B cell (primary cell): Measurements from ENCODE around the gene CDK8. TPM values are rescaled to one million over a fixed set of nuclear protein-coding genes. Genes with fewer than 3 reads are reported as not detected.

Experiments used
- ATAC-seq: fragments of 200-7000 bp; cut with Tn5 transposase; one replicate; pipeline ENCODE4 v1.10.0; 2021; ENCODE audit warnings: low read depth, mild to moderate bottlenecking, moderate number of reproducible peaks, moderate library complexity
- CTCF ChIA-PET: fragments of 350-600 bp; sonication (Branson Sonifier 250); formaldehyde crosslinking; loops from one replicate; lab custom pipeline; 2021; ENCODE audit warnings: antibody characterized with exemption, inconsistent platforms; lab: Charles Lee
- POLR2A ChIA-PET: fragments of 350-600 bp; sonication (Branson Sonifier 250); formaldehyde crosslinking; loops from one replicate; lab custom pipeline; 2021; ENCODE audit warnings: antibody characterized with exemption; lab: Charles Lee
- DNase-seq: peaks from one replicate; pipeline ENCODE4 v3.0.0; 2013
- H2AFZ ChIP-seq: 2 replicates; pipeline ENCODE4 v1.6.1; 2012; ENCODE audit warnings: mild to moderate bottlenecking, low read depth, low read length; ENCODE audit not compliant: insufficient read depth, poor library complexity, severe bottlenecking
- H3K27ac ChIP-seq, 2 donors: 1 replicate in 1 of 2; 2 replicates in 1 of 2; pipeline ENCODE4 v1.5.1; 2012 to 2013; ENCODE audit warnings: low read length in 2 of 2, mild to moderate bottlenecking in 2 of 2, moderate library complexity in 1 of 2
- H3K27me3 ChIP-seq, 4 experiments: fragments of 200-600 bp in 1 of 4; sonication (generic) in 1 of 4; replicated peaks in 1 of 4; 1 replicate in 2 of 4; 2 replicates in 2 of 4; pipeline versions ENCODE4 v1.6.1 to v1.7.0; 2013 to 2016; ENCODE audit warnings: low read length in 3 of 4, mild to moderate bottlenecking in 2 of 4, mixed read lengths in 1 of 4, moderate library complexity in 1 of 4; ENCODE audit not compliant: insufficient read depth in 4 of 4, control insufficient read depth in 3 of 4; ENCODE audit errors: control extremely low read depth in 1 of 4
- H3K36me3 ChIP-seq, 2 experiments: replicated peaks in 1 of 2; 1 replicate in 1 of 2; 2 replicates in 1 of 2; pipeline versions ENCODE4 v1.6.1 to v1.7.1; 2013; ENCODE audit warnings: low read length in 1 of 2; ENCODE audit not compliant: insufficient read depth in 2 of 2, control insufficient read depth in 1 of 2; ENCODE audit errors: control extremely low read depth in 1 of 2, extremely low read depth in 1 of 2
- H3K4me1 ChIP-seq, 2 donors: fragments of 200-600 bp in 1 of 2; sonication (generic) in 1 of 2; 1 replicate in 1 of 2; 2 replicates in 1 of 2; pipeline versions ENCODE4 v1.5.1 to v1.6.1; 2013 to 2017; ENCODE audit warnings: low read length in 2 of 2; ENCODE audit not compliant: control insufficient read depth in 2 of 2, insufficient read depth in 2 of 2
- H3K4me2 ChIP-seq: replicated peaks from 2 replicates; pipeline ENCODE3; 2012; ENCODE audit warnings: mild to moderate bottlenecking, low read depth, low read length; ENCODE audit not compliant: poor library complexity, severe bottlenecking
- H3K4me3 ChIP-seq, 5 experiments: fragments of 200-600 bp in 1 of 5; sonication (generic) in 1 of 5; 1 replicate in 3 of 5; 2 replicates in 2 of 5; pipeline versions ENCODE4 v1.5.1 to v1.7.0; 2011 to 2016; ENCODE audit warnings: low read length in 4 of 5, mild to moderate bottlenecking in 4 of 5, low read depth in 2 of 5, control low read depth in 1 of 5, moderate library complexity in 1 of 5; ENCODE audit not compliant: insufficient read depth in 1 of 5; ENCODE audit errors: control extremely low read depth in 1 of 5, extremely low read depth in 1 of 5
- H3K79me2 ChIP-seq: fragments of 200-600 bp; sonication (generic); one replicate; pipeline ENCODE4 v1.6.0; 2016; ENCODE audit warnings: low read length; ENCODE audit not compliant: control insufficient read depth, insufficient read depth
- H3K9ac ChIP-seq: fragments of 200-600 bp; sonication (generic); 2 replicates; pipeline ENCODE4 v1.6.1; 2017; ENCODE audit warnings: mild to moderate bottlenecking, low read length, moderate library complexity
- H3K9me3 ChIP-seq, 3 donors: one replicate each; pipeline versions ENCODE4 v1.6.1 to v1.7.1; 2013; ENCODE audit warnings: low read length in 2 of 3; ENCODE audit not compliant: control insufficient read depth in 2 of 3, insufficient read depth in 1 of 3; ENCODE audit errors: control extremely low read depth in 1 of 3
- H4K20me1 ChIP-seq: 2 replicates; pipeline ENCODE4 v1.6.0; 2012; ENCODE audit warnings: mild to moderate bottlenecking, low read length; ENCODE audit not compliant: insufficient read depth, control insufficient read depth, poor library complexity, severe bottlenecking
- H3K27ac Mint-ChIP-seq: one replicate; pipeline ENCODE4 v1.8.0; 2021; ENCODE audit warnings: mixed read lengths
- H3K27me3 Mint-ChIP-seq: one replicate; pipeline ENCODE4 v1.8.0; 2021; ENCODE audit warnings: mixed read lengths
- H3K4me1 Mint-ChIP-seq: one replicate; pipeline ENCODE4 v1.8.0; 2021; ENCODE audit warnings: mixed read lengths
- H3K4me3 Mint-ChIP-seq: one replicate; pipeline ENCODE4 v1.8.0; 2021; ENCODE audit warnings: mixed read lengths
- H3K9me3 Mint-ChIP-seq: one replicate; pipeline ENCODE4 v1.8.0; 2022; ENCODE audit warnings: mixed read lengths; ENCODE audit not compliant: insufficient read depth
- EZH2 ChIP-seq: IDR thresholded peaks from 2 replicates; pipeline ENCODE4 v1.6.1; 2012; ENCODE audit warnings: borderline replicate concordance, low read depth, mild to moderate bottlenecking, moderate library complexity, low read length; ENCODE audit not compliant: insufficient read depth, poor library complexity, severe bottlenecking
- WGBS: methylation state at CpG from one replicate; pipeline ENCODE4 v1.1.5; 2013; ENCODE audit warnings: missing lambda C conversion rate; ENCODE audit not compliant: insufficient coverage; 5-methylcytosine and 5-hydroxymethylcytosine counted together
- intact Hi-C: fragments of 100-400 bp; cut with micrococcal nuclease; formaldehyde crosslinking; loops from one replicate; pipeline ENCODE4 v1.10.0; 2022
- polyA plus RNA-seq: library from polyadenylated mRNA; depleted of rRNA; stranded (reverse); fragments of >200 nt; gene quantifications from 2 replicates; pipeline ENCODE4 v1.2.3, GENCODE V29; 2012
- total RNA-seq, 2 donors: library from RNA; stranded (reverse); fragments of 120-200 nt in 1 of 2; gene quantifications; 1 replicate in 1 of 2; 2 replicates in 1 of 2; pipeline versions ENCODE4 v1.2.3 to v1.2.4, GENCODE V29; 2013 to 2022
- TF ChIP-seq, protein P1 (sequence below): fragments of 200-600 bp; IDR thresholded peaks from one replicate; pipeline ENCODE4 v1.8.0; 2022; ENCODE audit warnings: antibody characterized with exemption, mild to moderate bottlenecking

CDK8 gene
- total and polyA plus RNA-seq, 2 donors (not counting 1 experiment from before 2014, with no cell fraction given), result 10.8 to 13.5 TPM

DNA sequence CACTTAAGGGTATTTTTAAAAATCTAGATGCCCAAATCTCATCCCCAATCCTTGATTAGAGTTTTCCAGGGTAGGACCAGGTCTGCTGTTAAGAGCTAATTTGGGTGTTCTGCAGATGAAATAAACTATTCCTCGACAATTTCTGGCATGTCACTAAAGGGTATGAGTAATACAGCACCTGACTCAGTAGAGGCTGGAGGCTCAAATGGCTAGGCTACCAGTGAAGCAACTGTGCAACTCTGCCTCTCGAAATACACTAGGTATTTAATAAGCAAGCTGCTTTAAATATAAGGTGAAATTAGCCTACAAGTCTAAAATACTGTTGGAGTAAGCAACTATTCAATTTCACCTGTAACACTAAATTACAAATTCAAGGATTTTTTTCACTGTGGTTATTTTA lies 33.4 kb upstream of the CDK8 start:
- H2AFZ ChIP-seq, result no peak overlapping the region
- TF ChIP-seq EZH2, result no peak
- TF ChIP-seq, protein P1, sequence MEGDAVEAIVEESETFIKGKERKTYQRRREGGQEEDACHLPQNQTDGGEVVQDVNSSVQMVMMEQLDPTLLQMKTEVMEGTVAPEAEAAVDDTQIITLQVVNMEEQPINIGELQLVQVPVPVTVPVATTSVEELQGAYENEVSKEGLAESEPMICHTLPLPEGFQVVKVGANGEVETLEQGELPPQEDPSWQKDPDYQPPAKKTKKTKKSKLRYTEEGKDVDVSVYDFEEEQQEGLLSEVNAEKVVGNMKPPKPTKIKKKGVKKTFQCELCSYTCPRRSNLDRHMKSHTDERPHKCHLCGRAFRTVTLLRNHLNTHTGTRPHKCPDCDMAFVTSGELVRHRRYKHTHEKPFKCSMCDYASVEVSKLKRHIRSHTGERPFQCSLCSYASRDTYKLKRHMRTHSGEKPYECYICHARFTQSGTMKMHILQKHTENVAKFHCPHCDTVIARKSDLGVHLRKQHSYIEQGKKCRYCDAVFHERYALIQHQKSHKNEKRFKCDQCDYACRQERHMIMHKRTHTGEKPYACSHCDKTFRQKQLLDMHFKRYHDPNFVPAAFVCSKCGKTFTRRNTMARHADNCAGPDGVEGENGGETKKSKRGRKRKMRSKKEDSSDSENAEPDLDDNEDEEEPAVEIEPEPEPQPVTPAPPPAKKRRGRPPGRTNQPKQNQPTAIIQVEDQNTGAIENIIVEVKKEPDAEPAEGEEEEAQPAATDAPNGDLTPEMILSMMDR, result no peak
- Mint-ChIP-seq H3K27me3 (no peaks in the 10 kb centered on the region), H3K4me3 (peak overlapping the region; percentile 37), H3K9me3 (no peaks in the 10 kb centered on the region), H3K4me1 (peaks cover 30% of the 10 kb centered on the region), H3K27ac (no peak overlapping the region)
- H3K9me3 ChIP-seq, result no peaks in the 10 kb centered on the region
- peaks cover 8 to 42% of the 10 kb centered on the region in 2 experiments for H3K36me3 ChIP-seq
- POLR2A ChIA-PET, result interaction anchor here (0.7 kb wide), 1 partner anchor 33 kb away, joined by 3 read pairs; no protein-coding TSS in a partner anchor
- H3K4me3 ChIP-seq, result peak overlapping the region in 2 of 5 experiments; percentile 86 to 99
- ATAC-seq, result no peak
- peaks cover 7% of the 10 kb centered on the region for H4K20me1 ChIP-seq
- intact Hi-C loops, result loop anchor here (2.0 to 10.0 kb wide), 2 partner anchors 564 to 1298 kb away; a partner anchor contains a TSS
- 100% methylated on average over 1 of the region's 2 CpGs for WGBS
- peaks cover 21% of the 10 kb centered on the region for H3K79me2 ChIP-seq
- H3K9ac ChIP-seq, result peak overlapping the region; percentile 85
- H3K27me3 ChIP-seq, result no peaks in the 10 kb centered on the region
- DNase-seq, result no peak
- H3K4me2 ChIP-seq, result peak overlapping the region; percentile 78
- H3K4me1 ChIP-seq, result peaks cover 16 to 23% of the 10 kb centered on the region in 2 donors
- H3K27ac ChIP-seq, result peak overlapping the region in 1 of 2 donors; percentile 10
- CTCF ChIA-PET, result interaction anchor here (3.8 kb wide), 1 partner anchor 34 kb away, joined by 35 read pairs; no protein-coding TSS in a partner anchor

DNA sequence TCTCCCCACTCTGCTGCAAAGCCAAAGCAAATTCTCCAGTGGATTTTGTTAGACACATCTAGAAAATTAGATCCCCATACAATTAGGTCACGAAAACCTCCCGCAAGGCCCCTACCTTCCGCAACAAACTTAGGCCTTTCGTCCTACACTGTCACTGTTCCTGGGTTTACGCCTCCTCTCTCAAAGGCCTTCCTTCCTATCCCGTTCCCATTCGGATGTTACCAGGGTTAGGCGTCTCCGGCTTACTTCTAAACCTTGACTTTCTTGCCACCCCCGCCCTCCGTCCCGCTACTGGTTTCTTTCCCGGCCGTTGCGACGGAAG lies 32.6 kb upstream of the CDK8 start:
- Mint-ChIP-seq H3K4me1 (peaks cover 30% of the 10 kb centered on the region), H3K27ac (peak overlapping the region; percentile 100), H3K9me3 (no peaks in the 10 kb centered on the region), H3K27me3 (no peaks in the 10 kb centered on the region), H3K4me3 (peak overlapping the region; percentile 95)
- Histone ChIP-seq H3K9me3 (no peaks in the 10 kb centered on the region), H3K79me2 (peaks cover 21% of the 10 kb centered on the region), H3K4me1 (peaks cover 16 to 23% of the 10 kb centered on the region in 2 donors), H2AFZ (peak overlapping the region; percentile 92), H3K9ac (peak overlapping the region; percentile 85), H3K36me3 (peaks cover 8 to 34% of the 10 kb centered on the region in 2 experiments), H3K4me3 (peak overlapping the region; percentile 86 to 99 (median 99)), H3K27ac (peak overlapping the region; percentile 94 to 95), H3K27me3 (no peaks in the 10 kb centered on the region), H3K4me2 (peak overlapping the region; percentile 78), H4K20me1 (peaks cover 7% of the 10 kb centered on the region)
- 0% methylated on average over 16 of the region's 16 CpGs for WGBS
- ATAC-seq (peak; percentile 1), DNase-seq (no peak)
- TF ChIP-seq EZH2, result no peak
- TF ChIP-seq, protein P1, result no peak
- ChIA-PET CTCF (interaction anchor here (1.4 to 3.8 kb wide), 2 partner anchors 35 to 565 kb away, joined by 3 to 35 read pairs; no protein-coding TSS in a partner anchor), POLR2A (interaction anchor here (1.3 kb wide), 1 partner anchor 15 kb away, joined by 4 read pairs; no protein-coding TSS in a partner anchor)
- intact Hi-C loops, result loop anchor here (1.0 to 10.0 kb wide), 3 partner anchors 32 to 1299 kb away; a partner anchor contains a TSS
